ES-I3 (cell line): ENCODE measurements around the gene TXNL4B.

Experiments
- H3K36me3 ChIP-seq: 2 replicates; pipeline ENCODE4 v1.6.1; 2013; ENCODE audit warnings: mild to moderate bottlenecking, low read length, control low read depth, moderate library complexity; ENCODE audit not compliant: insufficient read depth
- H3K4me1 ChIP-seq: 2 replicates; pipeline ENCODE4 v1.6.1; 2013; ENCODE audit warnings: mild to moderate bottlenecking, control low read depth, low read length; ENCODE audit not compliant: insufficient read depth
- H3K9ac ChIP-seq: 2 replicates; pipeline ENCODE4 v1.6.1; 2013; ENCODE audit warnings: low read depth, mild to moderate bottlenecking, low read length, moderate library complexity
- H3K9me3 ChIP-seq: 2 replicates; pipeline ENCODE4 v1.6.1; 2013; ENCODE audit warnings: mild to moderate bottlenecking, low read length, moderate library complexity; ENCODE audit not compliant: control insufficient read depth, insufficient read depth

Gene TXNL4B

DNA sequence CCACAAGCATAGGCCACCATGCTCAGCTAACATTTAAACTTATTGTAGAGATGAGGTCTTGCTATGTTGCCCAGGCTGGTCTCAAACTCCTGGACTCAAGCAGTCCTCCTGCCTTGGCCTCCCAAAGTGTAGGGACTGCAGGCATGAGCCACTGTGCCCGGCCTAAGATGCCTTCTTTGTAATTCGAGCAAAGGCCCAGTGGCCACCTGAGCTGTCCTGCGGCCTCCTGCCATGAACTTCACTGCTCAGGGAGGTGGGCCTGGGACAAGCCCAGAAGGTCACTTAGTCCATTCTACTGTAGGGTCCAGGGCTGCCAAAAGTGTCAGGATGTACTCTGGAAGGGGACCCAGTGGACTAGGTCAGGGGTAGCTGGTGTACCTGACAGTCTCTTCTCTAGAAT, 30.7 kb upstream of the TXNL4B start:
- Histone ChIP-seq H3K9ac (no peak overlapping the region), H3K4me1 (peaks cover 8% of the 10 kb centered on the region), H3K36me3 (no peaks in the 10 kb centered on the region; the same call in 1 of the 2 replicates), H3K9me3 (no peaks in the 10 kb centered on the region)

GRCh38 chr16:72123426-72123825, 30.0 kb upstream of the TXNL4B start:
- H3K4me1 ChIP-seq, result peaks cover 8% of the 10 kb centered on the region
- H3K9ac ChIP-seq, result no peak overlapping the region
- H3K36me3 ChIP-seq, result no peaks in the 10 kb centered on the region; the same call in 1 of the 2 replicates
- no peaks in the 10 kb centered on the region for H3K9me3 ChIP-seq

DNA sequence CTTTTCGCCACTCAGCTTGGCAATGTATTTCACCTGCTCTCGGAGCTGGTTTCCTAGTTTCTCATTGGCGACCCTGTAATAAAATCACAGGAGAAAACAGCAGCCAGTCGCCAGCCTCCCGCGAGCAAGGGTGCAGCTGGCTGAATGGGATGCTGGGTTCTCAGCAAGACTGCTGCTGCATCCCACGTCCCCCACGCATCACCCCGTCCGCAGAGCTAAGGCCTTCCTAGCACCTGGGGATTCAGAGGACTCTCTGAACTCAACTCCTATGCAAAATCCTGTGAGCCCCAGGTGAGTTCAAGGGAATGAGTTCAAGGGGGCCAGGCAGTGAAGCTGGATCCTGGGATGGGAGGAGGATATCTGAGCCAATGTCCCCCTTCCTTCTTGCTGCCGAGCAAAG, 29.5 kb upstream of the TXNL4B start:
- Histone ChIP-seq H3K4me1 (peaks cover 8% of the 10 kb centered on the region), H3K36me3 (no peaks in the 10 kb centered on the region), H3K9me3 (no peaks in the 10 kb centered on the region), H3K9ac (no peak overlapping the region)

- peaks cover 8% of the 10 kb centered on the region for H3K4me1 ChIP-seq
- H3K36me3 ChIP-seq, result no peaks in the 10 kb centered on the region
- H3K9ac ChIP-seq, result no peak overlapping the region
- no peaks in the 10 kb centered on the region for H3K9me3 ChIP-seq
Measured at GRCh38 chr16:72122308-72122707, 28.9 kb upstream of the TXNL4B start.

DNA sequence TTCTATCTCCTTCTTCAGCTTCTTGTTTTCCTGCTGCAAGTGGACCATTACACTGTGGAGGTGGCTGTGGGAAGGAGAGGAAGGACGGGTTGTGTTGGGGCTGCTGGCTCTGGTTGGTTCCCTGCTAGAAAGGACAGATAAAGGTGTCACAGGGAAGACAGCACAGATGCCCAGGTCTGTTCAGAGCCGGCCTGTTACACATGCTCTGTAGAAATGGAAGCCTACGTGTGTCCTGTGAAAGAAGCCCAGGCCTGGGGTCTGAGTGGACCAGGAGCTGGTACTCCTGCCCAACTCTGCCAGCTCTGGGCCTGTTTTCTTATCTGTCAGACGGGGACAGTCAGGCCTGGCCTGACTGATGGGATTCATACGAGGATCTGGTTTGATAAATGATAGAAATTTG, 26.6 kb upstream of the TXNL4B start:
- Histone ChIP-seq H3K4me1 (peaks cover under 1% of the 10 kb centered on the region), H3K36me3 (no peaks in the 10 kb centered on the region), H3K9ac (no peak overlapping the region), H3K9me3 (no peaks in the 10 kb centered on the region)

DNA sequence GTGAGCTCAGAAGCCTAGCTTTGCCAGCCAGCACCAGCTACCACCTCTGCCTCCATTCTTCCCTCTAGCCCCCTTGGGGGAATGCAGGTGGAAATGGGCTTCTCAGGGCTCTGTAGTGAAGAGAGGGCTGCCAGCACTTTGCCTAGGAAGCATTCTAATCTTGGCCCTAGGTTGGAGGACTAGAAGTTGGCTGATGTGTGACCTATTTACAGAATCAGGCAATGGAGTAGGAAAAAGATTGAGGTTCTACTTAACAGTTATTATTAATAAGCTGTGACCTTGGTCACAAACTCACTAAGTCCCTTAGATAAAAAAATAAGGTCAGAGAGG, 20.2 kb upstream of the TXNL4B start:
- no peaks in the 10 kb centered on the region for H3K9me3 ChIP-seq

DNA sequence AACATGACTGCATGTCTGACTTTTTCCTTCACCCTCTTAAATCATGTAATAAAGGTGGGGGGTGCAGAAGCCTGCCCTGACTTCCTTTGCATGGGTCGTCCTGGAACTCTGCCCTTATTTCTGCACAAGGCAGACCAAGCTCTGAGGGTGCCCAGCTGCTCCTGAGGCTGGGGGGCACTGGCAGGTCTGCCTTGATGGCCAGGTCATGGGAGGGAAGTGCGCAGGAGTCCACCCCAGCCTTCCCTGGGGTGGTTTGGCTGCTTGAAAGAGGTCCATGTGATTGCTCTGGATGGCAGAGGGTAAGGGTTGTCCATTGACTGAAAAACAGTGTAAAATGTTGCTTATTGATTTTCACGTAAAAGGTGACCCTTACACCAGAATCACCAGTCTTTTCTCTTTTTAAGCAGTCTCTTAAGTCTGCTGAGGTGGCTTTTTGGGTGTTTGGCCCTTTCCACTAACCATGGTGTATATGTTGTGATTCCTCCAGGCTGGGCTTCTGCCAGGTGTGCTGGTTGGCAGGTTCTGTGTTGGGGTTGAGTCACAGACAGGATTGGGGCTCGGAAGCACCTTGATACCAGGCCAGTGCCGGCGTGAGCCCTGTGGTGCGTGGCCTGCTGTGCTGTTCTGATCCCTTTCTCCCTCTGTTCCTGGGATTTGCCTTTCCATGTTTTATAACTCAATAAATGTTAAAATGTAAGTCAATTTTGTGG, 19.6 kb upstream of the TXNL4B start:
- Histone ChIP-seq H3K9me3 (no peaks in the 10 kb centered on the region), H3K36me3 (peaks cover 14% of the 10 kb centered on the region), H3K9ac (no peak overlapping the region), H3K4me1 (no peaks in the 10 kb centered on the region)

More for the DNA sequence above, 20.2 kb upstream of the TXNL4B start:
- Histone ChIP-seq H3K9ac (no peak overlapping the region), H3K4me1 (no peaks in the 10 kb centered on the region), H3K36me3 (peaks cover 8% of the 10 kb centered on the region)

GRCh38 chr16:72112452-72112792, 19.0 kb upstream of the TXNL4B start:
- peaks cover 20% of the 10 kb centered on the region for H3K36me3 ChIP-seq

DNA sequence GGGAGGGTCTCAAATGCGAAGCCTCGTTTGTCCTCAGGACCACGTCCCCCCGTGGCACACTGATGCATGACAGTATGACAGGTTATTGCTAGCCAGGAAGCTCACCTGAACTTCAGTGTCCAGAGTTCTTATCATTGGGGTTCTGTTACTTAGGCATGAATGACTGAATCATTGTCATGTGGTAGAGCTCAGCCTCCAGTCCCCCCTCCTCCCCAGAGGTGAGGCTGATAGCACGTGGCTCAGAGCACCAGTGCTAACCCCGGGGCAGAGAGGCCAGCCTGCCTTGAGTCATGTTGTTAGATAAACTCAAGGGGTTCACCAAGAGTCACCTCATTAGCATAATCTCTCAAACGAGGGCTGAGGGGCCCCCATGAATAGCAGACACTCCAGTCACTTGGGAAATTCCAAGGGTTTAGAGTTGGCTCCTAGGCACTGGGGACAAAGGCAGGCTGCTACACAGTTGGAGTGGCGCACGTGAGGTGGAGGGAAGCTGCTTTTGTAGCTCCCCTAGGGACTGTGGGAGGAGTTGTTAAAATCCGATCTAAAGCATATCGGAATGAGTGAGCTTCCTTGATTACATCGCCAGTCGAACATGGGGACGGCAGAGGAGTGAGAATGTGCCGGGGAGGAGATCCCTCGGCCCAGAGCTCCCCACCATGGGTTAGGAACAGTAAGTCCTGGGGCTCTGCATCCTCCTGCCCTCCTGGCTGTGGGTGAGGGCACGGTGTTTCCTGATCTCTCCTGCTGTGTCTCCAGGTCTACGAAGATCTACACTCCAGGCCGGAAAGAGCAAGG, 18.4 kb upstream of the TXNL4B start:
- H3K36me3 ChIP-seq, result peaks cover 24% of the 10 kb centered on the region

More at GRCh38 chr16:72112452-72112792, 19.0 kb upstream of the TXNL4B start:
- Histone ChIP-seq H3K9ac (no peak overlapping the region), H3K4me1 (no peaks in the 10 kb centered on the region), H3K9me3 (no peaks in the 10 kb centered on the region)

GRCh38 chr16:72110662-72111615, 17.5 kb upstream of the TXNL4B start:
- no peaks in the 10 kb centered on the region for H3K9me3 ChIP-seq
- no peak overlapping the region for H3K9ac ChIP-seq
- H3K36me3 ChIP-seq, result peaks cover 30% of the 10 kb centered on the region
- no peaks in the 10 kb centered on the region for H3K4me1 ChIP-seq

More for the DNA sequence above, 18.4 kb upstream of the TXNL4B start:
- H3K9ac ChIP-seq, result no peak overlapping the region
- no peaks in the 10 kb centered on the region for H3K4me1 ChIP-seq
- no peaks in the 10 kb centered on the region for H3K9me3 ChIP-seq

DNA sequence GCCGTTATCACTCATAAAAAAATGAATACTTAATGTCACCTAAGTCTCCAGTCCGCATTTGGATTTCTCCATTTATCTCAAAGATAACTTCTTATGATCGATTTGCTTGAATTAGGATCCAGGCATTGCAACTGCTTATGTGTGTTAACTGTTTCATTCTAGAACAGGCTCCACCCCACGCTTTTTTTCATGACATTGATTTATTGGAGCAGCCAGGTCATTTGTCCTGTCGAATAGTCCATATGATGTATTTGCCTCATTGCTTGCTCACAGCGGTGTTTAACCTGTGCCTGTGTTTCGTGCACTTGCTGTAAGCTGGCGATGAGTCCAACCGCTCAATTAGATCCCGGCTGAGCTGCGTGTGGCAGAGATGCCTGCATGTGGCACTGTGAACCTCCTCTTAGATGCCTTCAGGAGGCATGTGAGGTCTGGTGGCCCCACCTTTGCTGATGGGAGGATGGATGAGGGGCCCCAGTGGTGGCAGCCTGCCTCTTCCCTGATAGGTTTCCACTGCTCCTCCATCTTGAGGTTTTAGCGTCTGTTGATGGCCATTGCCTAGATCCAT, 16.6 kb upstream of the TXNL4B start:
- Histone ChIP-seq H3K36me3 (peaks cover 36% of the 10 kb centered on the region), H3K4me1 (no peaks in the 10 kb centered on the region), H3K9ac (no peak overlapping the region), H3K9me3 (no peaks in the 10 kb centered on the region)

- Histone ChIP-seq H3K9ac (no peak overlapping the region), H3K36me3 (peaks cover 43% of the 10 kb centered on the region), H3K4me1 (no peaks in the 10 kb centered on the region), H3K9me3 (no peaks in the 10 kb centered on the region)
Measured at GRCh38 chr16:72109300-72109699, 15.9 kb upstream of the TXNL4B start.

- H3K9ac ChIP-seq, result no peak overlapping the region
- no peaks in the 10 kb centered on the region for H3K4me1 ChIP-seq
- H3K9me3 ChIP-seq, result no peaks in the 10 kb centered on the region
- H3K36me3 ChIP-seq, result peaks cover 49% of the 10 kb centered on the region
Measured at GRCh38 chr16:72108353-72109102, 15.1 kb upstream of the TXNL4B start.
